T47D (cell line): Measurements from ENCODE around the gene TOGARAM1.

Experiments used
- DNase-seq, 2 experiments: peaks; one replicate each; pipeline versions ENCODE4 v3.0.0 to v3.0.0-alpha.2; 2011 to 2012; ENCODE audit warnings: low read depth in 1 of 2, low spot score in 1 of 2
- JUND ChIP-seq: IDR thresholded peaks from 2 replicates; pipeline ENCODE4 v1.6.1; 2012; ENCODE audit warnings: low read depth
- in situ Hi-C: cut with HindIII; loops from 2 replicates; pipeline ENCODE4 v1.10.0; 2016; ENCODE audit warnings: low sequenced_read_pairs, low pct_unique_long_range_greater_than_20kb

Gene TOGARAM1

DNA sequence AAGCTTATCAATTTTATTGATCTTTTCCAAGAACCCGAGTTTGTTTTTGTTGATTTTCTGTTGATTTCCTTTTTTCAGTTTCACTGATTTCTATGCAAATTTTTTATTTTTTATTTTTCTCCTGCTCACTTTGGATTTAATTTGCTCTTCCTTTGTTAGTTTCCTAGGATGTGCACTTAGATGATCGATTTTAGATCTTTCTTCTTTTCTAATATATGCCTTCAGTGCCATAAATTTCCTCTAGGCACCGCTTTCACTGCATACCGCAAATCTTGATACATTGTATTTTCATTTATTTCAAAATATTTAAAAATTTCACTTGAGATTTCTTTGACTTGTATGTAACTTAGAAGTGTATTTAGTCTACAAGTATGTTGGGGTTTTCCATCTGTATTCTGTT lies 9.5 kb downstream of the TOGARAM1 start:
- TF ChIP-seq JUND = no peak
- in situ Hi-C loops = no loop called here
- DNase-seq = no peak

DNA sequence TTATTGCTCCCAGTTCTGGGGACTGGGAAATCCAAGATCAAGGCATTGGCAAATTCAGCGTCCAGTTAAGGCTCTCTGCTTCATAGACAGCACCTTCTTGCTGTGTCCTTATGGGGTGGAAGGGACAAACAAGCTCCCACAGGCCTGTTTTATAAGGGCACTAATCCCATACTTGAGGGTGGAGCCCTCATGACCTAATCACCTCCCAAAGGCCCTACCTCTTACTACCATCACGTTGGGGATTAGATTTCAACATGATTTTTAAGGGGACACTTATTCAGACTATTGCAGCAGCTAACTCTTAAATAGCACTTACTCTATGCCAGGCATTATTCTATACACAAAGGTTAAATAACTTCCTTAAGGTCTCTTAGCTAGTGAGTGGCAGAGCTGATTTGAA lies 17.3 kb downstream of the TOGARAM1 start:
- in situ Hi-C loops = no loop called here
- DNase-seq = no peak
- TF ChIP-seq JUND = no peak

DNA sequence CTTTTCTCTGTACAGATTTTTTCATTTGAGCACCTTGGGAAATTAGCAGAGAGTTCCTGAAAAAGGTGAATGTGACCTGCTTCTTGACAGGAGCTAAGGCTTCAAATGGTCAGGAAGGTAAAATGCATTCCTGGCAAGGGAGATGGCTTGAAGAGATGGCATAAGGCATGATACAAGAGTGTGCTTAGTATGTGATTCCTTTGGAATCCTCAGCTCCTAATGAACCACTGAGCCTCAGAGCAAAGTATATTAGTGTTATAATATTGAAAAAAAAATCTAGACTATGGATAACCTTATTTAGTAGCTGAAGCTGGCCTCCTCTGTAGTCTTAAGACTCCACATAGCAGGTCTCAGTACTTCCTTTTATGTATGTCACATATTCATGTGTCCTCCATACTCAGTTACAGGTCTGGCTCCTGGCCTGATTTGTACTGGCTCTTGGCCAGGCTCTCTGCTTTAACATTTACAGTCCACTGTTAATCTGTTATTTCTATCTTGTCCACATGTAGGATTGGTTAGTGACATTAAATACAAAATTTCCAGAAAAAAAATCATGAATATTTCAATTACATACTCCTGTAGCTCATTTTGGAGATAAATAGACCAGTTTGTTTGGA lies 17.9 kb downstream of the TOGARAM1 start:
- no peak for TF ChIP-seq JUND
- in situ Hi-C loops = no loop called here
- DNase-seq = peak; percentile 10 to 59

DNA sequence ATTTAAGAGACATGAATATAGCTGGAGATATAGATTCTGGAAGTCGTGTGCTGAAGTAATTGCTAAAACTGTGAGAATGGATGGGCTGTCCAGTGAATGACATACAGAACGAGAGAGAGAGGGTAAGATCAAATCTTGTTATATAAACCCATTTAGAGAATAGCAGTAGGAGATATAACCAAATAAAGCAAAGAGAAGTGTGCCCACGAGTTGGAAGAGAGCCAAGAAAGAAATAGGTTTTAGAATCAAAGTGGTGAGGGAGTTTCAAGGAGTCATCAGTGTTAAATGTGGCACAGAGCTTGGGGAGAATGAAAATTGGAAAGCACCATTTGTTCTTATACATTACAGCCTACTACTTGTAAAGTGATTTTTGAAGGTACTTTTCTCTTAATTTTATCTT lies 19.2 kb downstream of the TOGARAM1 start:
- TF ChIP-seq JUND = no peak
- in situ Hi-C loops = no loop called here
- no peak for DNase-seq

DNA sequence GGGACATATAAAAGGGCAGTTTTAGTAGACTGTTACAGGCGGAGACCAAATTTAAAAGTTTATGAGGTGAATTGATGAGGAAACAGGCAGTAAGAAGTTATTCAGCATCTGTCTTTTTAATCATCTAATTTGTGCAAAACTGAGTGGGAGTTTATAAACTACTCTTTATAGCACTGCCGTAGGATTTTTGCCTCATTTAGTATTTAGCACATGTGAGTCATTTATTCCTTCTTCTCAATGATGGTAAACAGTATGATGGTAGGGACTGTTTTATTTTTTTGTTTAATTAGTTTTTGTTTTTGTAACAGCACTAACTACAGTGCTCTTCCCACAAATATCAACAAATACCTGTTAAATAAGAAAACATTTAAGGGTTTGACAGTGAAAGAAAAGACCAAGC lies 20.6 kb downstream of the TOGARAM1 start:
- no peak for DNase-seq
- in situ Hi-C loops = no loop called here
- no peak for TF ChIP-seq JUND

DNA sequence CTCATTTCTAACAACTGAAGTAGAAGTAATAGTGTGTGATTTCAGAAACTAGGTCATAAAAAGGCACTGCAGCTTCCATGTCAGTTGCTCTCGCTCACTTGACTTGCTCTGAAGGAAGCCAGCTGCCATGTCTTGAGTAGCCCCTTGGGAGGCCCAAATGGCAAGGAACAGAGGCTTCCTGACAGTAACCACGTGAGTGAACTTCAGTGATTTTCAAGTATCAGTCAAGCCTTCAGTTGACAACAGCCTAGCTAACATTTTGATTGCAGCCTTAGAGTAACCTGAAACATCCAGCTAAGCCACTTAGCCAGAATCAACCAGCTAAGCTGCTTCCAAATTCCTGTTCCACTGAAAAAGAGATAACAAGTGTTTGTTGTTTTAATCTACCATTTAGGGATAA lies 26.7 kb downstream of the TOGARAM1 start:
- in situ Hi-C loops = no loop called here

DNA sequence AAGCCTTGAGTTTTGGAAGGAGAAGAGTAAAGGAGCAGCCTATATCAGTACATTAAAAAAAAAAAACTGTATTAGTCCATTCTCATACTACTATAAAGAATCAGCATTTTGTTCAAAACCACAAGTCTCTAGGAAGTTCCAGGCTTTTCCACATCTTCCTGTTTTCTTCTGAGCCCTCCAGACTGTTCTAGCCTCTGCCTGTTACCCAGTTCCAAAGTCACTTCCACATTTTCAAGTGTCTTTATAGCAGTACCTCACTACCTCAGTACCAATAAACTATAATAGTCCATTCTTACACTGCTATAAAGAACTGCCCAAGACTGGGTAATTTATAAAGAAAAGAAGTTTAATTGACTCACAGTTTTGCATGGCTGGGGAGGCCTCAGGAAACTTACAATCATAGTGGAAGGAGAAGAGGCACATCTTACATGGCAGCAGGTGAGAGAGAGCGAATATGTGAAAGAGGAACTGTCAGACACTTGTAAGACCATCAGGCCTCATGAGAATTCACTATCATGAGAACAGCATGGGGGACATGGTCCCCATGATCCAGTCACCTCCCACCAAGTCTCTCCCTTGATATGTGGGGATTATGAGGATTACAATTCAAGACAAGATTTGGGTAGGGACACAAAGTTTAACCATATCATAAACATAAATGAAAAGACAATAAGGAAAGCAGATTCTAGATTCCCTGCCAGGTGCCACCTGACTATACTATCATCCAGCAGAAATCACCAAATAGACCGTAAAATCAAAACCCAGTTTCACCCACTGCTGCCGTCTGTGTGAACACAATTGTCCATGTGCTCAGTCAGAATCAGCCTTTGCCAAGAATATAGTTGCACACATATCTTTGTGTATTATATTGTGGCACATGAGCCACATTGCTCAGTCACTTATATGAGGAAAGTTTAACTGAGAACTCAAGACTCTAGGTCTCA lies 27.8 kb downstream of the TOGARAM1 start:
- TF ChIP-seq JUND = no peak
- in situ Hi-C loops = no loop called here
- DNase-seq = no peak

More for the DNA sequence above, 26.7 kb downstream of the TOGARAM1 start:
- TF ChIP-seq JUND = no peak
- no peak for DNase-seq

DNA sequence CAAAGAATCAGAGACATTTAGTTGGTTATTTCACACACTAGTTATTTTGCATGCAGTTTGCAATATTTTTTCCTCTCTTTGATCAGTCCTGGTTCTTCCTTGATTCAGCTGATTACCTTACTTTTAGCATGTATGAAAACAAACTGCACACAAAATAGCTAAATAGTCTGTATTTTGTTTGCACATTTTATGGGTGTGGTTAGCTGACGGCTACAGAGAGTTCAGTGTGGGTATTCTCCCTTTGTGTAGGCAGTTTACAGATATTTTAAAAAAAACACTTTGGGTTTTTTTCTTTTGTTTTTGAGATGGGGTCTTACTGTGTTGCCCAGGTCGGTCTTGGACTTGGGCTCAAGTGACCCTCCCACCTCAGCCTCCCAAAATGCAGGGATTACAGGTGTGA lies 28.5 kb downstream of the TOGARAM1 start:
- TF ChIP-seq JUND = no peak
- in situ Hi-C loops = no loop called here
- no peak for DNase-seq

DNA sequence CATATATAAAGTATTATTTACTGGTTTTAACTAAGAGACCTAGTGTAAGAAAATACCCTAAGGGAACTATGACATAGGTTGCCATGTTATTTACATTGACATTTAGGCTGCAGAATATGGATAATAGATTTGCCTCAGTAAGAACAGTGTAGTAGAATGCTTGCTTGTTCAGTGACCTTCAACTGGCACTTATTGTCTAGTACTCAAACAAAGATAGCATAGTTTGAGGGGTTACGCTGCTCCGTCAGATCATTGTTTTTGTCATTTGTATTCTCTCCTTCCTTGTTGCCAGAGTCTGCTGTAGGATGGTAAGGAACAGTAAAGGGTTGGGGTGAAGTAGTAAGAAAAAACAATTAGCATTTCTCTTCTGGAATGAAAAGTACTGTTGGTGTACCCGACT lies 33.2 kb downstream of the TOGARAM1 start:
- in situ Hi-C loops = no loop called here
- TF ChIP-seq JUND = no peak
- DNase-seq = no peak

DNA sequence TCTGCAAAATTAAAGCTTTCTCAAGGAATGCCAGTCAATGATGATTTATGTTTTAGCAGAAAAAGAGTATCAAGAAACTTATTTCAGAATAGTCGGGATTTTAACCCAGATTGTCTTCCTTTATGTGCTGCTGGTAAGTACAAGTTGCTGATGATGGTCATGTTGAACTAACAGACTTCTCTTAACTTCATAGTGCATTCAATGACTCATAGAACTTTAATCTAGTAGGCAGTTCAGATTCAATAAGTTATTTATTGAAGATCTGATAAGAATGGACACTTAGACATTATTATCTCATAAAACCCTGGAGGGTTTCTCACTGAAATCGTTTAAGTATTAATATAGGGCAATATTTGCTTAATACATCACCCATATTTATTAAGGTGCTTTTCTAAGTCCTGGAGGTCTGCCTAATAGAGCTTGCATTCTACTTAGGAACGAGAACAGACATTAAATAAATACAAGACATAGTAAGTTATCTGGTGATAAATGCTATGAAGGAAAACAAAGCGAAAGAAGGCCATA lies 33.8 kb downstream of the TOGARAM1 start:
- in situ Hi-C loops = no loop called here
- DNase-seq = no peak
- no peak for TF ChIP-seq JUND

DNA sequence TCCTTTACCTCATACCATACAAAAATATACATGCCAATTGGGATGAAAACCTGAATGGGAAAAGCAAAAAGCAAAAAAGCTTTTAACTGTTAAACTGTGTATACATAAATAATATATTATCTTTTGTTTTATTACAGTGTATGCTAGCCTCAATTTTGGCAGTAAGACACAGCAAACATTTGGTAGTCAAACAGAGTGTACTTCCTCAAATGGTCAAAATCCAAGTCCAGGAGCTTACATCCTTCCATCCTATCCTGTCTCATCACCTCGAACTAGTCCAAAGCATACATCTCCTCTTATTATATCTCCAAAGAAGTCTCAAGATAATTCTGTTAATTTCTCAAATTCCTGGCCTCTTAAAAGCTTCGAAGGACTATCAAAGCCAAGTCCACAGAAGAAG lies 41.9 kb downstream of the TOGARAM1 start:
- in situ Hi-C loops = no loop called here
- TF ChIP-seq JUND = no peak
- peak; percentile 26 to 43 for DNase-seq

DNA sequence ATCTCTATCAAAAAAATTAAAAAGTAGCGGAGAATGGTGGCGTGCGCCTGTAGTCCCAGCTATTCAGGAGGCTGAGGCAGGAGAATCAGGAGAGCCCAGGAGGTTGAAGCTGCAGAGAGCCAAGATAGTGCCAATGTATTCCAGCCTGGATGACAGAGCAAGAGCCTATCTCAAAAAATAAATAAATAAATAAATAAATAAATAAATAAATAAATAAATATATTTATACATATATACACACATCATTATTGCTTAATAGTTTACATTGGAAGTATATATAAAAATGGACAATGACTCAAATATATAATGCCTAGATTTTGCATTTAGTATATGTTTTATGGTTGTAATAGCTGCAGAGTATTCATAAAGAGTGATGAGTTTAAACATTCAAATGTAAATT lies 53.1 kb downstream of the TOGARAM1 start:
- TF ChIP-seq JUND = no peak
- DNase-seq = no peak
- in situ Hi-C loops = no loop called here

DNA sequence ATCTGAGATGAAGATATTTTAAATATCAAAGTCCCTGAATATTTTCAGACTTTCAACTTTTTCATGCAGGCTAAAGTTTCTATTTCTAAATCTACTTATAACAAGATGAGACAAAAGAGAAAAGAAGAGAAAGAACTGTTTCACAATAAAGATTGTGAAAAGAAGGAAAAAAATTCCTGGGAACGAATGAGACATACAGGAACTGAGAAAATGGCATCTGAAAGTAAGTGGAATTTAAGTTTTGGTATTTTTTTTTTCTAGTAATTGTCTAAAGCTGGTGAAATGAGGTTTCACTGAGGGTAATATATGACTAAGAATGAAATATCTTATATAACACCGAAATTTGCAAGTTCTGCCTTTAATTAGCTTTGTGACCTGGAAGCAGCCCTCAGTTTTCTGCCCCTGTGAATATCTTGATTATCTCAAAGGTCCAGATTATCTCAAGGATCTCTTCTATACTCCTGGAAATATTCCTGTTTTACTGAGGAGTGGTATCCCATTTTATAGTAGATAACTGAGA lies 66.2 kb downstream of the TOGARAM1 start:
- TF ChIP-seq JUND = no peak
- in situ Hi-C loops = no loop called here
- no peak for DNase-seq
